Neural cell (in vitro differentiated cells): Measurements from ENCODE around the gene CD27. TPM values are rescaled to one million over a fixed set of nuclear protein-coding genes. Genes with fewer than 3 reads are reported as not detected.
"Not testable (repeated sequence)": the region's sequence is repeated elsewhere in the genome, so short reads cannot be mapped to it uniquely, and the experiment has no call there.

Source experiments
- H2AFZ ChIP-seq: fragments of 200-600, 300-800 bp; sonication (generic), shearing (Covaris generic); 2 replicates; pipeline ENCODE4 v1.6.0; 2014; ENCODE audit warnings: low read depth, mild to moderate bottlenecking, antibody characterized with exemption, low read length, moderate library complexity
- H3F3A ChIP-seq: fragments of 200-600 bp; shearing (Covaris generic); 2 replicates; pipeline ENCODE4 v1.6.1; 2016; ENCODE audit warnings: mild to moderate bottlenecking, moderate library complexity, mixed read lengths, antibody characterized with exemption, low read length; ENCODE audit not compliant: insufficient read depth, poor library complexity, severe bottlenecking
- H3K27ac ChIP-seq: fragments of 200-600, 300-800 bp; sonication (generic), shearing (Covaris generic); 2 replicates; pipeline ENCODE4 v1.5.1; 2014; ENCODE audit warnings: mild to moderate bottlenecking, low read length, moderate library complexity
- H3K27me3 ChIP-seq: fragments of 300-800, 200-600 bp; sonication (generic), shearing (Covaris generic); 2 replicates; pipeline ENCODE4 v1.6.0; 2014; ENCODE audit warnings: mild to moderate bottlenecking, low read depth, low read length, moderate library complexity; ENCODE audit not compliant: insufficient read depth
- H3K36me3 ChIP-seq: fragments of 300-800, 200-600 bp; sonication (generic), shearing (Covaris generic); 2 replicates; pipeline ENCODE4 v1.5.1; 2014; ENCODE audit warnings: mild to moderate bottlenecking, antibody characterized with exemption, low read length, moderate library complexity; ENCODE audit not compliant: insufficient read depth
- H3K4me2 ChIP-seq: fragments of 300-800, 200-600 bp; sonication (generic), shearing (Covaris generic); 2 replicates; pipeline ENCODE4 v1.6.0; 2014; ENCODE audit warnings: mild to moderate bottlenecking, low read length
- H3K4me3 ChIP-seq: fragments of 300-800, 200-600 bp; sonication (generic), shearing (Covaris generic); 2 replicates; pipeline ENCODE4 v1.5.1; 2014; ENCODE audit warnings: mild to moderate bottlenecking, low read length, moderate library complexity
- H3K79me2 ChIP-seq: fragments of 200-600 bp; shearing (Covaris generic); replicated peaks from 2 replicates; pipeline ENCODE4 v1.6.0; 2014; ENCODE audit warnings: mild to moderate bottlenecking, low read length, moderate library complexity; ENCODE audit not compliant: insufficient read depth
- H3K9ac ChIP-seq: fragments of 300-800, 200-600 bp; sonication (generic), shearing (Covaris generic); 2 replicates; pipeline ENCODE4 v1.6.1; 2016; ENCODE audit warnings: mild to moderate bottlenecking, low read length, mixed read lengths
- H3K9me2 ChIP-seq: fragments of 200-600 bp; shearing (Covaris generic); 2 replicates; pipeline ENCODE4 v1.6.1; 2016; ENCODE audit warnings: mild to moderate bottlenecking, low read length, mixed read lengths; ENCODE audit not compliant: insufficient read depth
- H3K9me3 ChIP-seq: fragments of 200-600, 300-800 bp; sonication (generic), shearing (Covaris generic); 2 replicates; pipeline ENCODE4 v1.6.1; 2016; ENCODE audit warnings: mild to moderate bottlenecking, mixed run types, low read length, moderate library complexity, mixed read lengths
- H4K20me1 ChIP-seq: fragments of 200-600 bp; shearing (Covaris generic); 2 replicates; pipeline ENCODE4 v1.6.1; 2016; ENCODE audit warnings: mild to moderate bottlenecking, mixed run types; ENCODE audit not compliant: insufficient read depth
- CTCF ChIP-seq: fragments of 450-650 bp; IDR thresholded peaks from 2 replicates; pipeline ENCODE4 v1.5.1; 2014; ENCODE audit warnings: antibody characterized with exemption, mild to moderate bottlenecking, moderate library complexity; ENCODE audit not compliant: poor library complexity, severe bottlenecking
- EP300 ChIP-seq: fragments of 450-650 bp; conservative IDR thresholded peaks from 2 replicates; pipeline ENCODE4 v1.6.1; 2014; ENCODE audit warnings: antibody characterized with exemption, mild to moderate bottlenecking, moderate library complexity; ENCODE audit not compliant: poor library complexity, severe bottlenecking
- EZH2 ChIP-seq: fragments of 200-600, 300-800 bp; shearing (Covaris generic), sonication (generic); IDR thresholded peaks from 2 replicates; pipeline ENCODE4 v1.6.1; 2014; ENCODE audit warnings: antibody characterized with exemption, low read length, borderline replicate concordance, mild to moderate bottlenecking; ENCODE audit not compliant: insufficient read depth, poor library complexity, severe bottlenecking
- MXI1 ChIP-seq: fragments of 450-650 bp; conservative IDR thresholded peaks from 2 replicates; pipeline ENCODE4 v1.6.1; 2014; ENCODE audit warnings: antibody characterized with exemption, mild to moderate bottlenecking; ENCODE audit not compliant: poor library complexity, severe bottlenecking
- POLR2AphosphoS5 ChIP-seq: IDR thresholded peaks from 2 replicates; pipeline ENCODE4 v1.6.1; 2012
- RAD21 ChIP-seq: fragments of 450-650 bp; conservative IDR thresholded peaks from 2 replicates; pipeline ENCODE4 v1.6.1; 2014; ENCODE audit warnings: antibody characterized with exemption, mild to moderate bottlenecking, moderate library complexity
- REST ChIP-seq: IDR thresholded peaks from 2 replicates; pipeline ENCODE4 v1.6.1; 2012; ENCODE audit warnings: borderline replicate concordance
- SMC3 ChIP-seq: fragments of 450-650 bp; conservative IDR thresholded peaks from 2 replicates; pipeline ENCODE4 v1.6.1; 2014; ENCODE audit warnings: antibody characterized with exemption, mild to moderate bottlenecking, moderate library complexity; ENCODE audit not compliant: poor library complexity
- TAF1 ChIP-seq: IDR thresholded peaks from 2 replicates; pipeline ENCODE4 v1.6.1; 2012; ENCODE audit warnings: low read depth
- polyA plus RNA-seq: library from polyadenylated mRNA; depleted of rRNA; stranded (reverse); fragments of >200 nt; gene quantifications from 2 replicates; pipeline ENCODE4 v1.2.3, GENCODE V29; 2014

Gene CD27
- polyA plus RNA-seq, 1 donor from 2014 or later, result not detected

GRCh38 chr12:6488240-6488639, 43.5 kb downstream of the CD27 start:
- Histone ChIP-seq H3K27me3 (no peaks in the 10 kb centered on the region), H3K4me2 (no peak overlapping the region), H4K20me1 (no peaks in the 10 kb centered on the region), H3K79me2 (peaks cover 11% of the 10 kb centered on the region), H3K4me3 (no peak overlapping the region), H3K9me2 (no peaks in the 10 kb centered on the region), H3K36me3 (no peaks in the 10 kb centered on the region), H2AFZ (no peak overlapping the region), H3K9me3 (no peaks in the 10 kb centered on the region), H3F3A (no peaks in the 10 kb centered on the region), H3K9ac (no peak overlapping the region), H3K27ac (no peak overlapping the region)
- TF ChIP-seq MXI1 (no peak), EP300 (no peak), EZH2 (no peak), POLR2AphosphoS5 (no peak), RAD21 (no peak), TAF1 (no peak), REST (no peak), SMC3 (no peak), CTCF (no peak)

- H2AFZ ChIP-seq, result no peak overlapping the region
- H3K36me3 ChIP-seq, result no peaks in the 10 kb centered on the region
- H3K27ac ChIP-seq, result no peak overlapping the region
- H3K9me3 ChIP-seq, result no peaks in the 10 kb centered on the region
- H3F3A ChIP-seq, result no peaks in the 10 kb centered on the region
- H4K20me1 ChIP-seq, result no peaks in the 10 kb centered on the region
- no peaks in the 10 kb centered on the region for H3K27me3 ChIP-seq
- H3K4me2 ChIP-seq, result no peak overlapping the region
- H3K79me2 ChIP-seq, result peaks cover 11% of the 10 kb centered on the region
- TF ChIP-seq SMC3 (no peak), MXI1 (no peak), TAF1 (no peak), CTCF (no peak), EP300 (no peak)
- no peaks in the 10 kb centered on the region for H3K9me2 ChIP-seq
- H3K4me3 ChIP-seq, result no peak overlapping the region
- no peak overlapping the region for H3K9ac ChIP-seq
Observed at GRCh38 chr12:6489449-6489848, 44.7 kb downstream of the CD27 start.

GRCh38 chr12:6490673-6491072, 45.9 kb downstream of the CD27 start:
- not testable (repeated sequence) for H2AFZ ChIP-seq, H3K9me2 ChIP-seq, H4K20me1 ChIP-seq, H3K4me2 ChIP-seq, H3K9ac ChIP-seq, H3K36me3 ChIP-seq, H3F3A ChIP-seq, H3K4me3 ChIP-seq, H3K27me3 ChIP-seq, H3K9me3 ChIP-seq, H3K27ac ChIP-seq
- peaks cover 22% of the 10 kb centered on the region for H3K79me2 ChIP-seq
